Glutamatergic neuron (in vitro differentiated cells): Measurements from ENCODE around the gene TOPBP1. TPM values are rescaled to one million over a fixed set of nuclear protein-coding genes. Genes with fewer than 3 reads are reported as not detected.

Experiments
- DNase-seq: peaks from one replicate; pipeline ENCODE4 v3.0.0; 2022
- H3K27ac Mint-ChIP-seq: one replicate; pipeline ENCODE4 v1.8.0; 2020; ENCODE audit warnings: mild to moderate bottlenecking, mixed read lengths, inconsistent platforms; ENCODE audit not compliant: unreplicated experiment
- H3K27me3 Mint-ChIP-seq: one replicate; pipeline ENCODE4 v1.8.0; 2020; ENCODE audit warnings: mild to moderate bottlenecking, moderate library complexity, mixed read lengths, inconsistent platforms; ENCODE audit not compliant: unreplicated experiment
- H3K36me3 Mint-ChIP-seq: one replicate; pipeline ENCODE4 v1.8.0; 2020; ENCODE audit warnings: mild to moderate bottlenecking, mixed read lengths, inconsistent platforms; ENCODE audit not compliant: unreplicated experiment
- H3K4me1 Mint-ChIP-seq: one replicate; pipeline ENCODE4 v1.8.0; 2020; ENCODE audit warnings: mild to moderate bottlenecking, low read depth, mixed read lengths, inconsistent platforms; ENCODE audit not compliant: unreplicated experiment
- H3K4me3 Mint-ChIP-seq: one replicate; pipeline ENCODE4 v1.8.0; 2020; ENCODE audit warnings: mild to moderate bottlenecking, mixed read lengths, inconsistent platforms; ENCODE audit not compliant: unreplicated experiment
- H3K9me3 Mint-ChIP-seq: one replicate; pipeline ENCODE4 v1.8.0; 2020; ENCODE audit warnings: mild to moderate bottlenecking, moderate library complexity, mixed read lengths, inconsistent platforms; ENCODE audit not compliant: unreplicated experiment
- CTCF ChIP-seq: fragments of 200-600 bp; sonication (generic); IDR thresholded peaks from one replicate; pipeline ENCODE4 v1.5.0; 2021; ENCODE audit not compliant: partially characterized antibody, unreplicated experiment
- total RNA-seq: library from RNA; stranded (reverse); fragmentation: NEBNext Ultra II Directional; extraction: Animal tissue kit (Norgen Biotek cat#: 25700); gene quantifications from one replicate; pipeline ENCODE4 v1.2.1, GENCODE V29; 2021; ENCODE audit not compliant: unreplicated experiment

The TOPBP1 gene
- total RNA-seq, 1 donor from 2014 or later = 33.9 TPM

- no peak for DNase-seq
- Mint-ChIP-seq H3K4me3 (no peak overlapping the region), H3K9me3 (no peaks in the 10 kb centered on the region), H3K27ac (no peak overlapping the region), H3K4me1 (no peaks in the 10 kb centered on the region), H3K36me3 (no peaks in the 10 kb centered on the region), H3K27me3 (no peaks in the 10 kb centered on the region)
- no peak for TF ChIP-seq CTCF
Observed at GRCh38 chr3:133649486-133650068, 12.2 kb downstream of the TOPBP1 start.

DNA sequence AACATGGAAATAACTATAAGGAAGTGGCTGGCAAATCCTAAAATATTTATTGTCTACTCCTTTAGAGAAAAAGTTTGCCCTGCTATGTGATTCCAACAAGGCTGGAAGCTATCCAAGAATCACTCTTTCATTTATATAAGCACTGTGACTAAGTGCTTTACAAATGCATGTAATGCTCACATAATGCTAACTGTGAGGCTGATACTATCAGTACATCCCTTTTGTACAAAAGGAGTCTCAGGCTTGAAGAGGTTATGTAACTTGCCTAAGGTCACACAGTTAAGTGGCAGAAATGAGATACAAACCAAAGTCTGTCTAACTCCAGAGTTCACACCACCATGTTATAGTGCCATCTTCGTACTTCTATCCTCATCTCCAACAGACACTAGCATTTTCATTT lies 17.0 kb downstream of the TOPBP1 start:
- H3K9me3 Mint-ChIP-seq = no peaks in the 10 kb centered on the region
- no peaks in the 10 kb centered on the region for H3K4me1 Mint-ChIP-seq
- H3K27me3 Mint-ChIP-seq = no peaks in the 10 kb centered on the region
- H3K36me3 Mint-ChIP-seq = no peaks in the 10 kb centered on the region
- no peak for DNase-seq
- no peak for TF ChIP-seq CTCF
- H3K4me3 Mint-ChIP-seq = no peak overlapping the region
- H3K27ac Mint-ChIP-seq = no peak overlapping the region

GRCh38 chr3:133643611-133644010 lies 18.1 kb downstream of the TOPBP1 start:
- no peak overlapping the region for H3K4me3 Mint-ChIP-seq
- no peaks in the 10 kb centered on the region for H3K4me1 Mint-ChIP-seq
- no peak for DNase-seq
- no peak overlapping the region for H3K27ac Mint-ChIP-seq
- H3K36me3 Mint-ChIP-seq = peaks cover 10% of the 10 kb centered on the region
- no peaks in the 10 kb centered on the region for H3K9me3 Mint-ChIP-seq
- no peak for TF ChIP-seq CTCF
- no peaks in the 10 kb centered on the region for H3K27me3 Mint-ChIP-seq

GRCh38 chr3:133641254-133641653 lies 20.5 kb downstream of the TOPBP1 start:
- no peak overlapping the region for H3K27ac Mint-ChIP-seq
- no peaks in the 10 kb centered on the region for H3K27me3 Mint-ChIP-seq
- H3K9me3 Mint-ChIP-seq = no peaks in the 10 kb centered on the region
- H3K4me1 Mint-ChIP-seq = no peaks in the 10 kb centered on the region
- DNase-seq = no peak
- no peak for TF ChIP-seq CTCF
- peaks cover 11% of the 10 kb centered on the region for H3K36me3 Mint-ChIP-seq
- no peak overlapping the region for H3K4me3 Mint-ChIP-seq

DNA sequence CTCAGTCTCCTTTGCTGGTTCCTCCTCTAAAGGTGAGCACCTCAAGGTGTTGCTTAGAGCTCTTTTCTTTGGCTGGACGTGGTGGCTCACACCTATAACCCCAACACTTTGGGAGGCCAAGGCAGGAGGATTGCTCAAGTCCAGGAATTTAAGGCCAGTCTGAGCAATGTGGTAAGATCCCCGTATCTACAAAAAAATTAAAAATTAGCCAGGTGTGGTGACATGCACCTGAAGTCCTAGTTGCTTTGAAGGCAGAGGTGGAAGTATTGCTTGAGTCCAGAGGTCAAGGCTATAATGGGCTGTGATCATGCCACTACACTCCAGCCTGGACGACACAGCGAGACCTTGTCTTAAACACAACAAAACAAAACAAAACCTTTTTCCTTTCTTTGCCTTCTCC lies 28.3 kb downstream of the TOPBP1 start:
- Mint-ChIP-seq H3K27ac (no peak overlapping the region), H3K4me1 (no peaks in the 10 kb centered on the region), H3K9me3 (no peaks in the 10 kb centered on the region), H3K36me3 (no peaks in the 10 kb centered on the region), H3K4me3 (no peak overlapping the region), H3K27me3 (no peaks in the 10 kb centered on the region)
- no peak for TF ChIP-seq CTCF
- DNase-seq = no peak
